ENCODE results near the gene EIF3B.

EIF3B gene

GRCh38 chr7:2381227-2381626, 26.6 kb downstream of the EIF3B start:
- no peak for DNase-seq
- H2AFZ ChIP-seq (ENCODE audit: low read depth, low read length), result no peak overlapping the region
- peaks cover 48% of the 10 kb centered on the region for H4K20me1 ChIP-seq (ENCODE audit: insufficient read depth, low read length)
- peaks cover 15% of the 10 kb centered on the region for H3K79me2 ChIP-seq (ENCODE audit: insufficient read depth, low read length)
- ATAC-seq (ENCODE audit: insufficient read depth, low read depth), result no peak
- no peak overlapping the region for H3K9ac ChIP-seq (ENCODE audit: low read depth, low read length)
- H3K4me2 ChIP-seq (ENCODE audit: insufficient read depth, low read length), result no peak overlapping the region
- peaks cover 63% of the 10 kb centered on the region for H3K36me3 ChIP-seq (ENCODE audit: insufficient read depth, low read length)
- H3K27ac ChIP-seq (ENCODE audit: low read length), result no peak overlapping the region
- no peak for TF ChIP-seq EZH2 (IDR thresholded peaks at IDR 0.05; ENCODE audit: borderline replicate concordance, low read depth, low read length, severe bottlenecking)
- TF ChIP-seq CTCF (IDR thresholded peaks at IDR 0.05; ENCODE audit: borderline replicate concordance, extremely low read depth, low read length, poor library complexity, severe bottlenecking), result no peak
- no peaks in the 10 kb centered on the region for H3K4me1 ChIP-seq (ENCODE audit: insufficient read depth, low read length)
- H3K27me3 ChIP-seq (ENCODE audit: insufficient read depth, low read length, poor library complexity), result no peaks in the 10 kb centered on the region
- no peak overlapping the region for H3K4me3 ChIP-seq (ENCODE audit: low read depth in 1 of 2, low read length in 2 of 2)
- H3K9me3 ChIP-seq (ENCODE audit: insufficient read depth, low read length, severe bottlenecking), result no peaks in the 10 kb centered on the region

GRCh38 chr7:2381881-2382509, 27.4 kb downstream of the EIF3B start:
- DNase-seq, result no peak
- no peaks in the 10 kb centered on the region for H3K4me1 ChIP-seq (ENCODE audit: insufficient read depth, low read length)
- no peak overlapping the region for H3K9ac ChIP-seq (ENCODE audit: low read depth, low read length)
- ATAC-seq (ENCODE audit: insufficient read depth, low read depth), result no peak
- H3K36me3 ChIP-seq (ENCODE audit: insufficient read depth, low read length), result peaks cover 55% of the 10 kb centered on the region
- H2AFZ ChIP-seq (ENCODE audit: low read depth, low read length), result no peak overlapping the region
- H3K27ac ChIP-seq (ENCODE audit: low read length), result no peak overlapping the region
- H3K79me2 ChIP-seq (ENCODE audit: insufficient read depth, low read length), result peaks cover 7% of the 10 kb centered on the region
- H3K27me3 ChIP-seq (ENCODE audit: insufficient read depth, low read length, poor library complexity), result no peaks in the 10 kb centered on the region
- H3K4me2 ChIP-seq (ENCODE audit: insufficient read depth, low read length), result no peak overlapping the region
- TF ChIP-seq EZH2 (IDR thresholded peaks at IDR 0.05; ENCODE audit: borderline replicate concordance, low read depth, low read length, severe bottlenecking) (no peak), CTCF (IDR thresholded peaks at IDR 0.05; ENCODE audit: borderline replicate concordance, extremely low read depth, low read length, poor library complexity, severe bottlenecking) (no peak)
- H3K9me3 ChIP-seq (ENCODE audit: insufficient read depth, low read length, severe bottlenecking), result no peaks in the 10 kb centered on the region
- H3K4me3 ChIP-seq (ENCODE audit: low read depth in 1 of 2, low read length in 2 of 2), result no peak overlapping the region
- H4K20me1 ChIP-seq (ENCODE audit: insufficient read depth, low read length), result peaks cover 40% of the 10 kb centered on the region

GRCh38 chr7:2383543-2384274, 29.1 kb downstream of the EIF3B start:
- Histone ChIP-seq H4K20me1 (ENCODE audit: insufficient read depth, low read length) (peaks cover 29% of the 10 kb centered on the region), H3K27me3 (ENCODE audit: insufficient read depth, low read length, poor library complexity) (no peaks in the 10 kb centered on the region), H3K9ac (ENCODE audit: low read depth, low read length) (no peak overlapping the region), H3K27ac (ENCODE audit: low read length) (no peak overlapping the region), H3K36me3 (ENCODE audit: insufficient read depth, low read length) (peaks cover 44% of the 10 kb centered on the region), H3K79me2 (ENCODE audit: insufficient read depth, low read length) (no peaks in the 10 kb centered on the region; the same call in 1 of the 2 replicates), H3K9me3 (ENCODE audit: insufficient read depth, low read length, severe bottlenecking) (no peaks in the 10 kb centered on the region), H3K4me3 (ENCODE audit: low read depth in 1 of 2, low read length in 2 of 2) (no peak overlapping the region), H2AFZ (ENCODE audit: low read depth, low read length) (no peak overlapping the region), H3K4me1 (ENCODE audit: insufficient read depth, low read length) (no peaks in the 10 kb centered on the region), H3K4me2 (ENCODE audit: insufficient read depth, low read length) (no peak overlapping the region)
- DNase-seq, result no peak
- ATAC-seq (ENCODE audit: insufficient read depth, low read depth), result no peak
- no peak for TF ChIP-seq EZH2 (IDR thresholded peaks at IDR 0.05; ENCODE audit: borderline replicate concordance, low read depth, low read length, severe bottlenecking)
- TF ChIP-seq CTCF (IDR thresholded peaks at IDR 0.05; ENCODE audit: borderline replicate concordance, extremely low read depth, low read length, poor library complexity, severe bottlenecking), result no peak

Data from DND-41 (cell line).